Loucy (cell line): ENCODE results near the gene BOLA3.
A peak's percentile ranks its signal among the peaks of the same experiment; 100 is the strongest.

Source experiments
- H2AFZ ChIP-seq: fragments of 200-600 bp; sonication (generic); 2 replicates; pipeline ENCODE4 v1.6.0; 2016; ENCODE audit warnings: antibody characterized with exemption, mild to moderate bottlenecking, low read length, moderate library complexity
- H3F3A ChIP-seq: fragments of 200-600 bp; 2 replicates; pipeline ENCODE4 v1.6.0; 2016; ENCODE audit warnings: antibody characterized with exemption, low read depth, mild to moderate bottlenecking
- H3K27me3 ChIP-seq: fragments of 200-600 bp; sonication (generic); 2 replicates; pipeline ENCODE4 v1.6.1; 2014; ENCODE audit warnings: low read length, mild to moderate bottlenecking; ENCODE audit not compliant: insufficient read depth, poor library complexity, severe bottlenecking
- H3K36me3 ChIP-seq: fragments of 200-600 bp; sonication (generic); 2 replicates; pipeline ENCODE4 v1.6.1; 2016; ENCODE audit warnings: low read length; ENCODE audit not compliant: insufficient read depth
- H3K4me1 ChIP-seq: fragments of 200-600 bp; sonication (generic); 2 replicates; pipeline ENCODE4 v1.5.1; 2014; ENCODE audit warnings: low read length, mild to moderate bottlenecking; ENCODE audit not compliant: insufficient read depth, poor library complexity, severe bottlenecking
- H3K4me2 ChIP-seq: fragments of 200-600 bp; sonication (generic); 2 replicates; pipeline ENCODE4 v1.6.0; 2014; ENCODE audit warnings: antibody characterized with exemption, low read length, low read depth, mild to moderate bottlenecking; ENCODE audit not compliant: poor library complexity, severe bottlenecking
- H3K4me3 ChIP-seq: fragments of 200-600 bp; sonication (generic); 2 replicates; pipeline ENCODE4 v1.5.1; 2014; ENCODE audit warnings: low read length, mild to moderate bottlenecking, mixed read lengths; ENCODE audit not compliant: poor library complexity, severe bottlenecking
- H3K79me2 ChIP-seq: fragments of 200-600 bp; sonication (generic); 2 replicates; pipeline ENCODE4 v1.6.1; 2014; ENCODE audit warnings: low read length; ENCODE audit not compliant: insufficient read depth
- H3K9ac ChIP-seq: fragments of 200-600 bp; sonication (generic); 2 replicates; pipeline ENCODE4 v1.6.0; 2014; ENCODE audit warnings: mild to moderate bottlenecking, low read depth, low read length, moderate library complexity; ENCODE audit not compliant: poor library complexity, severe bottlenecking
- H3K9me2 ChIP-seq: fragments of 200-600 bp; sonication (generic); replicated peaks from 2 replicates; pipeline ENCODE4 v1.6.1; 2016; ENCODE audit warnings: low read depth, low read length, mixed read lengths
- H3K9me3 ChIP-seq: fragments of 200-600 bp; sonication (generic); 2 replicates; pipeline ENCODE4 v1.6.1; 2014; ENCODE audit warnings: mild to moderate bottlenecking, antibody characterized with exemption, low read length, low read depth; ENCODE audit not compliant: insufficient read depth
- H4K20me1 ChIP-seq: fragments of 200-600 bp; sonication (generic); 2 replicates; pipeline ENCODE4 v1.6.0; 2014; ENCODE audit warnings: antibody characterized with exemption, low read length, mild to moderate bottlenecking; ENCODE audit not compliant: insufficient read depth, poor library complexity, severe bottlenecking
- EZH2phosphoT487 ChIP-seq: fragments of 200-600 bp; IDR thresholded peaks from 2 replicates; pipeline ENCODE4 v1.6.1; 2018; ENCODE audit warnings: antibody characterized with exemption, mild to moderate bottlenecking, moderate library complexity, borderline replicate concordance
- TF ChIP-seq, protein P1 (sequence below): fragments of 200-600 bp; sonication (generic); conservative IDR thresholded peaks from 2 replicates; pipeline ENCODE4 v1.5.1; 2014; ENCODE audit warnings: mild to moderate bottlenecking, antibody characterized with exemption, low read length

Gene BOLA3

DNA sequence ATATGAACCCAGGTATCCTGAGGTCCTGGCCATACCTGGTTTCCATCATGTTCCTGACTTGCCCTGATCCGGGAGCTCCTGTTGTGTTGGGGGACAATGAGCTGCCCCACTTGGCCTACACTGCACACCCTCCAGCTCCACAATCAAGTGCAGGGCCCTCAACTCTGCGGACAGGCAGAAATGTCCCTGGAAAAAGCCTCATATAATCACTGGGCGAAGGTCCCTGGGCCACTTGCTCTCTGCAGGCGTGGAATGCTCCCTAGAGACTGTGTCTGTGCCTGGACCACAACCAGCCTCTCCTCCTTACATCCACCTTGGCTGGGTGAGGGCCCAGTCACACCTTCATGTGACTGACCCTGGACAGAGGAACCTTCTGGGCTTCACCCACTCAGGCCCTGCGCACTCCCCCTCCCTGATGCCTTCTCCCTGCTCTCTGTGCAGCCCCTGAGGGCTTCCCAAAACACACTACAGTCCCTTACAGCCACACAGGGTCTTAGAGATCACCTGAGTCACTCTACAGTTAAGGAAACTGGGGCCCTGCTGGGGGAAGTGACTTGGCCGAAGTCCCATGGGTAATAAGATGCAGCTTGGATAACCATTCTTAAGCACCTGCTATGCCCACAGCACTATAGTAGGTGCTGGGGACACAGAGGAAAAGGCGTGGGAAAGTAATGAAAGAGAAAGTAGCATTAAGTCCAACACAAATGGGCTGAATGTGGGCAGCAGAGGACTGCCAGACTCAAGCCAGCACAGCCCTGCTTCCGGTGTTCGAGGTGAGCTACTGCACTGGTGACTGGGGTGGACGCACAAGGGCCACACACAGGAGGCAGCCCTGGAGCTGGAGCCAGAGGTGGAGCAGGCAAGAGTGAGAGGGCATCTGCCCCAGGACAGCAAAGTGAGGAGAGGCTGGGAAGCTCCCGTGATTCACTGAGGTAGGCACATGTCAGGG, 9.8 kb downstream of the BOLA3 start:
- Histone ChIP-seq H3F3A (no peaks in the 10 kb centered on the region), H3K4me3 (peak overlapping the region; percentile 18), H2AFZ (no peak overlapping the region), H3K4me1 (peaks cover 15% of the 10 kb centered on the region), H3K9me3 (no peaks in the 10 kb centered on the region), H3K27me3 (no peaks in the 10 kb centered on the region), H4K20me1 (no peaks in the 10 kb centered on the region), H3K9me2 (no peaks in the 10 kb centered on the region), H3K9ac (peak overlapping the region; percentile 41), H3K36me3 (peaks cover 13% of the 10 kb centered on the region; the same call in 1 of the 2 replicates), H3K79me2 (0 out of 2 replicates have a peak, but pooled peaks cover 5% of the 10 kb centered on the region), H3K4me2 (peak overlapping the region; percentile 63)
- TF ChIP-seq EZH2phosphoT487: no peak
- TF ChIP-seq, protein P1, sequence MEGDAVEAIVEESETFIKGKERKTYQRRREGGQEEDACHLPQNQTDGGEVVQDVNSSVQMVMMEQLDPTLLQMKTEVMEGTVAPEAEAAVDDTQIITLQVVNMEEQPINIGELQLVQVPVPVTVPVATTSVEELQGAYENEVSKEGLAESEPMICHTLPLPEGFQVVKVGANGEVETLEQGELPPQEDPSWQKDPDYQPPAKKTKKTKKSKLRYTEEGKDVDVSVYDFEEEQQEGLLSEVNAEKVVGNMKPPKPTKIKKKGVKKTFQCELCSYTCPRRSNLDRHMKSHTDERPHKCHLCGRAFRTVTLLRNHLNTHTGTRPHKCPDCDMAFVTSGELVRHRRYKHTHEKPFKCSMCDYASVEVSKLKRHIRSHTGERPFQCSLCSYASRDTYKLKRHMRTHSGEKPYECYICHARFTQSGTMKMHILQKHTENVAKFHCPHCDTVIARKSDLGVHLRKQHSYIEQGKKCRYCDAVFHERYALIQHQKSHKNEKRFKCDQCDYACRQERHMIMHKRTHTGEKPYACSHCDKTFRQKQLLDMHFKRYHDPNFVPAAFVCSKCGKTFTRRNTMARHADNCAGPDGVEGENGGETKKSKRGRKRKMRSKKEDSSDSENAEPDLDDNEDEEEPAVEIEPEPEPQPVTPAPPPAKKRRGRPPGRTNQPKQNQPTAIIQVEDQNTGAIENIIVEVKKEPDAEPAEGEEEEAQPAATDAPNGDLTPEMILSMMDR: no peak

DNA sequence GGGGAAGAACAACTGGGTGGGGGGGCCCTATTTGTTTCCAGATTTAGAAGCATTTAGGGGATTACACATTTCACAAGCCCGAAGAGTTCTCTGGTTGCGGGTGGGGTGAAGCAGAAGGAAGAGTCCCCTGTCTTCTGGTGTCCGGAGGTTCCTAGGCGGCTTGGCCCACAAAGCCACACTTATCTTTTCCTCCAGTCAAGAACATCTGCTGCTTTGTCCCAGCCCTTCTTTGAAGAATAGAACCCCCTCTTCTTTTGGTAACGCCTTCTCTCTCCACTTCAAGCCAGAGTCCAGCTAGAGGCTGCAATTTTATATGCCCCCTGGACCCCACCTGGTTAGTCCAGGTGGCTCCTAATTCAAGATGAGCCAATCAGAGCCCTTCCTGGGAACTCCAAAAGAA, 15.8 kb downstream of the BOLA3 start:
- H3K4me3 ChIP-seq: no peak overlapping the region
- no peak for TF ChIP-seq EZH2phosphoT487
- TF ChIP-seq, protein P1: no peak
- H4K20me1 ChIP-seq: no peaks in the 10 kb centered on the region
- H3K4me1 ChIP-seq: no peaks in the 10 kb centered on the region
- no peak overlapping the region for H3K9ac ChIP-seq
- no peaks in the 10 kb centered on the region for H3F3A ChIP-seq
- H3K9me3 ChIP-seq: no peaks in the 10 kb centered on the region
- H3K79me2 ChIP-seq: no peaks in the 10 kb centered on the region
- H3K9me2 ChIP-seq: no peaks in the 10 kb centered on the region
- peaks cover 13% of the 10 kb centered on the region; the same call in 1 of the 2 replicates for H3K36me3 ChIP-seq
- no peaks in the 10 kb centered on the region for H3K27me3 ChIP-seq
- no peak overlapping the region for H3K4me2 ChIP-seq
- no peak overlapping the region for H2AFZ ChIP-seq

DNA sequence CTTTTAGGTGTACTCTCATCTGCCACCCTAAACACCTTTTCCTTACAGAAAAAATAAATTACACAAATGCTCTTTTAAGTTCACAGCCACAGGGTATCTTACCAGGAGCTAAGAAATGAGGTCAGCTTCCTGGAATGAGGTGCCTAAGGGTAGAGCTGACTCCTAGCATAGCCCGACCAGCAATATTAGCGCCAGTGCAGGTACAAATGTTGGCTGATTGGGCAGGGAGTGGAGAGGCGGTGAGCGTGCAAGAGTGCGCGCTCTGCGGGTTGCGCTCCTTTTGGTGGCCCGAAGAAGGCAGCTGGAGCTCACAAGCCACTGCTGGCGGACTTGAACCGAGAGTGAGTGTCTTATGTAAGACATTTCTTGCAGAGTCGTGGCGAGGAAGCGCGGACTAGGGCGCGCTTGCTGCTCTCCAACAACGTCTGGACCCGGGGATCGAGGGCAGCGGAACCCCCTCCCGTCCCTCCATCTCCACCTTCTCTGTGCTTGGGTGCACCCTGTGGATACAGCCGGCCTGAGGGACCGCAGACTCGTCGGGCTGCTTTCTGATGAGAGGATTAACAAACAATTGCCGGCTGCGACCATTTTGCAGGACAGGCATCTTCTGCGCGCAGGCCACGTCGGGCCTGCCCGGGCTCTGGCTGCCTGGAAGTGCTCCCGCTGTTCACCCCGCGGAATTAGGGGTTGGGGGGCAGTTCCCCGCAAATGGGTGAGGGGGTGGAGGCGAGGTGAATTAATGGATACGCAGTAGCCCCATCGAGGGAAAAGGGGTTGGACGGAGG, 17.3 kb downstream of the BOLA3 start:
- H3K9ac ChIP-seq: no peak overlapping the region
- H3K79me2 ChIP-seq: no peaks in the 10 kb centered on the region
- no peak overlapping the region for H3K4me3 ChIP-seq
- H3K4me2 ChIP-seq: no peak overlapping the region
- peaks cover 13% of the 10 kb centered on the region; the same call in 1 of the 2 replicates for H3K36me3 ChIP-seq
- TF ChIP-seq, protein P1: no peak
- no peak overlapping the region for H2AFZ ChIP-seq
- H3K9me2 ChIP-seq: no peaks in the 10 kb centered on the region
- H3F3A ChIP-seq: no peaks in the 10 kb centered on the region
- H3K4me1 ChIP-seq: no peaks in the 10 kb centered on the region
- no peaks in the 10 kb centered on the region for H4K20me1 ChIP-seq
- no peaks in the 10 kb centered on the region for H3K27me3 ChIP-seq
- H3K9me3 ChIP-seq: no peaks in the 10 kb centered on the region
